ENCODE measurements around the gene CORO7.

Gene CORO7

GRCh38 chr16:4385789-4386450 is 30.5 kb downstream of the CORO7 start:
- WGBS (ENCODE audit: extremely low coverage, insufficient coverage, low lambda C conversion rate): no CpG with 5 or more reads among the region's 11 CpGs
- Histone ChIP-seq H4K8ac (ENCODE audit: low read depth, low read length) (no peak overlapping the region), H2AK5ac (ENCODE audit: low read length) (no peak overlapping the region), H3K56ac (ENCODE audit: low read length) (no peak overlapping the region), H3K4ac (ENCODE audit: low read depth, low read length) (no peak overlapping the region), H3K27ac (ENCODE audit: low read depth, low read length) (no peak overlapping the region), H3K36me3 (ENCODE audit: control insufficient read depth, insufficient read depth, low read length) (no peaks in the 10 kb centered on the region), H3K4me1 (ENCODE audit: control insufficient read depth, low read depth, low read length) (peaks cover 6% of the 10 kb centered on the region), H3K79me1 (ENCODE audit: low read length) (no peaks in the 10 kb centered on the region), H3K18ac (ENCODE audit: low read length) (no peak overlapping the region), H3K9ac (ENCODE audit: low read length) (no peak overlapping the region), H3K79me2 (ENCODE audit: control insufficient read depth, insufficient read depth, low read length) (no peaks in the 10 kb centered on the region), H3K4me3 (ENCODE audit: low read length) (no peak overlapping the region), H2BK120ac (ENCODE audit: low read depth, low read length) (no peak overlapping the region), H2BK5ac (ENCODE audit: low read length) (no peak overlapping the region), H3K4me2 (ENCODE audit: low read length) (no peak overlapping the region), H2BK15ac (replicated peaks; ENCODE audit: low read depth) (no peak overlapping the region), H4K5ac (ENCODE audit: low read length) (no peak overlapping the region), H3K23ac (ENCODE audit: low read length) (no peak overlapping the region), H3K27me3 (ENCODE audit: insufficient read depth, low read length, poor library complexity) (no peaks in the 10 kb centered on the region)
- no peak for DNase-seq

DNA sequence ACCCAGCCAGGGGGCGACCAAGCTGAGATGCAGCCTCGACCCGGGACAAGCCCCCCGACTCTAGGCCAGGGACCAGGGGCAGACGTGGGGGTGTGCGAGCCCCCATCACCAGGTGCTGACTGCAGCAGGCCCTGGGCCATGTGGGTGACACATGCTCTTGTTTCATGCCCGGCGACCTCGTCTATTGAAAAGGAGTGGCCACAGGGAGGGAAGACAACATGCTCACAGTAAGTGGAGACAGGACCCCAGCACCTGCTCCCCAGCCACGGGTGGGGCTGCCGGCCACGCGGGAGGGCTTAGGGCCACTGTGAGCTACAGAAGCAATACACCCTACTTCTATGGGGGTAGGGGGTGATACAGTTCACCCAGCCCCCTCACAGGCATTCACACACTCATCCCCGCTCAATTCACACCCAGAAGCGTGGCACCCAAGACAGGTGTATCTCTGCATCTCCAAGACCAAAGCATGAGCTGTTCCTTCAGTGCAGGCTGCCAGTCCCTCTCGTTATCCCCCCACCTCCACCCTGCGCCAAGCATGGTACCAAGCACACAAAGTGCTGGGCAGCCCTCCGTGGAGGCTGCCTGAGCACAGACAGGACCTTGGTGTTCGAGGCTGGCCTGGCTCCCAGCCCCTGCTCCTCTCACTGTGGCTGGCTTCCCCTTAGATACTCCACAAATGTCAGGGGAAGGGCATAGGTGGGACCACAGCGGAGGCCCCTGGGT is 31.2 kb downstream of the CORO7 start:
- Histone ChIP-seq H2BK15ac (replicated peaks; ENCODE audit: low read depth) (no peak overlapping the region), H2BK120ac (ENCODE audit: low read depth, low read length) (no peak overlapping the region), H3K4me2 (ENCODE audit: low read length) (no peak overlapping the region), H3K4ac (ENCODE audit: low read depth, low read length) (no peak overlapping the region), H2AK5ac (ENCODE audit: low read length) (no peak overlapping the region), H3K23ac (ENCODE audit: low read length) (no peak overlapping the region), H4K8ac (ENCODE audit: low read depth, low read length) (no peak overlapping the region), H3K18ac (ENCODE audit: low read length) (no peak overlapping the region), H3K79me2 (ENCODE audit: control insufficient read depth, insufficient read depth, low read length) (no peaks in the 10 kb centered on the region), H3K27me3 (ENCODE audit: insufficient read depth, low read length, poor library complexity) (no peaks in the 10 kb centered on the region), H3K9ac (ENCODE audit: low read length) (no peak overlapping the region), H3K4me3 (ENCODE audit: low read length) (no peak overlapping the region), H2BK5ac (ENCODE audit: low read length) (no peak overlapping the region), H4K5ac (ENCODE audit: low read length) (no peak overlapping the region), H3K79me1 (ENCODE audit: low read length) (no peaks in the 10 kb centered on the region), H3K27ac (ENCODE audit: low read depth, low read length) (no peak overlapping the region), H3K4me1 (ENCODE audit: control insufficient read depth, low read depth, low read length) (peaks cover 6% of the 10 kb centered on the region), H3K36me3 (ENCODE audit: control insufficient read depth, insufficient read depth, low read length) (no peaks in the 10 kb centered on the region), H3K56ac (ENCODE audit: low read length) (no peak overlapping the region)
- no peak for DNase-seq
- WGBS (ENCODE audit: extremely low coverage, insufficient coverage, low lambda C conversion rate): no CpG with 5 or more reads among the region's 20 CpGs

- H3K4ac ChIP-seq (ENCODE audit: low read depth, low read length): no peak overlapping the region
- H2BK15ac ChIP-seq (replicated peaks; ENCODE audit: low read depth): no peak overlapping the region
- H3K4me3 ChIP-seq (ENCODE audit: low read length): no peak overlapping the region
- no peak overlapping the region for H2BK5ac ChIP-seq (ENCODE audit: low read length)
- DNase-seq: no peak
- H3K27ac ChIP-seq (ENCODE audit: low read depth, low read length): no peak overlapping the region
- no peak overlapping the region for H3K18ac ChIP-seq (ENCODE audit: low read length)
- no peak overlapping the region for H2BK120ac ChIP-seq (ENCODE audit: low read depth, low read length)
- H4K8ac ChIP-seq (ENCODE audit: low read depth, low read length): no peak overlapping the region
- H3K56ac ChIP-seq (ENCODE audit: low read length): no peak overlapping the region
- no peak overlapping the region for H3K9ac ChIP-seq (ENCODE audit: low read length)
- no peak overlapping the region for H4K5ac ChIP-seq (ENCODE audit: low read length)
- H3K4me2 ChIP-seq (ENCODE audit: low read length): no peak overlapping the region
- no peaks in the 10 kb centered on the region for H3K79me2 ChIP-seq (ENCODE audit: control insufficient read depth, insufficient read depth, low read length)
- no peak overlapping the region for H2AK5ac ChIP-seq (ENCODE audit: low read length)
- H3K79me1 ChIP-seq (ENCODE audit: low read length): no peaks in the 10 kb centered on the region
- H3K23ac ChIP-seq (ENCODE audit: low read length): no peak overlapping the region
- no CpG with 5 or more reads among the region's 20 CpGs for WGBS (ENCODE audit: extremely low coverage, insufficient coverage, low lambda C conversion rate)
- H3K4me1 ChIP-seq (ENCODE audit: control insufficient read depth, low read depth, low read length): peaks cover 6% of the 10 kb centered on the region
- H3K36me3 ChIP-seq (ENCODE audit: control insufficient read depth, insufficient read depth, low read length): no peaks in the 10 kb centered on the region
- H3K27me3 ChIP-seq (ENCODE audit: insufficient read depth, low read length, poor library complexity): no peaks in the 10 kb centered on the region
Observed at GRCh38 chr16:4384509-4384942, 31.9 kb downstream of the CORO7 start.

GRCh38 chr16:4383591-4384444 is 32.6 kb downstream of the CORO7 start:
- Histone ChIP-seq H3K4me1 (ENCODE audit: control insufficient read depth, low read depth, low read length) (peaks cover 4% of the 10 kb centered on the region), H2AK5ac (ENCODE audit: low read length) (no peak overlapping the region), H3K18ac (ENCODE audit: low read length) (no peak overlapping the region), H3K79me1 (ENCODE audit: low read length) (no peaks in the 10 kb centered on the region), H3K4me2 (ENCODE audit: low read length) (no peak overlapping the region), H3K27ac (ENCODE audit: low read depth, low read length) (no peak overlapping the region), H3K9ac (ENCODE audit: low read length) (no peak overlapping the region), H3K23ac (ENCODE audit: low read length) (no peak overlapping the region), H3K4ac (ENCODE audit: low read depth, low read length) (no peak overlapping the region), H3K27me3 (ENCODE audit: insufficient read depth, low read length, poor library complexity) (no peaks in the 10 kb centered on the region), H4K8ac (ENCODE audit: low read depth, low read length) (no peak overlapping the region), H2BK120ac (ENCODE audit: low read depth, low read length) (no peak overlapping the region), H4K5ac (ENCODE audit: low read length) (no peak overlapping the region), H2BK15ac (replicated peaks; ENCODE audit: low read depth) (no peak overlapping the region), H3K4me3 (ENCODE audit: low read length) (no peak overlapping the region), H3K79me2 (ENCODE audit: control insufficient read depth, insufficient read depth, low read length) (no peaks in the 10 kb centered on the region), H2BK5ac (ENCODE audit: low read length) (no peak overlapping the region), H3K56ac (ENCODE audit: low read length) (no peak overlapping the region), H3K36me3 (ENCODE audit: control insufficient read depth, insufficient read depth, low read length) (no peaks in the 10 kb centered on the region)
- no peak for DNase-seq
- no CpG with 5 or more reads among the region's 12 CpGs for WGBS (ENCODE audit: extremely low coverage, insufficient coverage, low lambda C conversion rate)

DNA sequence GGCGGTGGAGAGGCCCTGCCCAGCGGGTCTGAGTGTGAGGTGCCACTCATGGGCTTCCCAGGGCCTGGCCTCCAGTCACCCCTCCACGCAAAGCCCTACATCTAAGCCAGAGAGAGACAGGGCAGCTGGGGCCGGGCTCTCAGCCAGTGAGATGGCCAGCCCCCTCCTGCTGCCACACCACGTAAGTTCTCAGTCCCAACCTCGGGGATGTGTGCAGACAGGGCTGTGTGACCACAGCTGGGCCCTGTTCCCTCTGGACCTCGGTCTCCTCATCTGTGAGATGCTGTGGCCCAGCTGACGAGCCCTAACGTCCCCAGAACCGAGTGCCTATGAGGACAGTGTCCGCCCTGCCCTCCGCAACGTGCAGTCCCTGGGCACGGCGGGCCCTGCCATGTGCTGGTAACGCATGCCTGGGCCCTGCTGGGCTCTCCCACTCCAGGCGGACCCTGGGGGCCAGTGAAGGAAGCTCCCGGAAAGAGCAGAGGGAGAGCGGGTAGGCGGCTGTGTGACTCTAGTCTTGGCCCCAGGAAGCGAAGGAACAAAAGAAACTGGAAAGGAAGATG is 33.5 kb downstream of the CORO7 start:
- no peak for DNase-seq
- Histone ChIP-seq H3K27me3 (ENCODE audit: insufficient read depth, low read length, poor library complexity) (no peaks in the 10 kb centered on the region), H2BK120ac (ENCODE audit: low read depth, low read length) (no peak overlapping the region), H3K4me3 (ENCODE audit: low read length) (no peak overlapping the region), H3K56ac (ENCODE audit: low read length) (no peak overlapping the region), H4K5ac (ENCODE audit: low read length) (no peak overlapping the region), H3K27ac (ENCODE audit: low read depth, low read length) (no peak overlapping the region), H3K79me2 (ENCODE audit: control insufficient read depth, insufficient read depth, low read length) (no peaks in the 10 kb centered on the region), H2BK5ac (ENCODE audit: low read length) (no peak overlapping the region), H4K8ac (ENCODE audit: low read depth, low read length) (no peak overlapping the region), H3K4me2 (ENCODE audit: low read length) (no peak overlapping the region), H2BK15ac (replicated peaks; ENCODE audit: low read depth) (no peak overlapping the region), H3K18ac (ENCODE audit: low read length) (no peak overlapping the region), H3K4me1 (ENCODE audit: control insufficient read depth, low read depth, low read length) (no peaks in the 10 kb centered on the region), H3K79me1 (ENCODE audit: low read length) (no peaks in the 10 kb centered on the region), H3K36me3 (ENCODE audit: control insufficient read depth, insufficient read depth, low read length) (no peaks in the 10 kb centered on the region), H3K9ac (ENCODE audit: low read length) (no peak overlapping the region), H3K4ac (ENCODE audit: low read depth, low read length) (no peak overlapping the region), H3K23ac (ENCODE audit: low read length) (no peak overlapping the region), H2AK5ac (ENCODE audit: low read length) (no peak overlapping the region)
- WGBS (ENCODE audit: extremely low coverage, insufficient coverage, low lambda C conversion rate): no CpG with 5 or more reads among the region's 21 CpGs

Measured in mesendoderm (in vitro differentiated cells).